AML-193 (cell line): Measurements from ENCODE around the gene CALD1.

Source experiments
- DNase-seq, 2 experiments: peaks; one replicate each; lab custom pipeline; 2025; lab: John Stamatoyannopoulos, UW

Gene CALD1

DNA sequence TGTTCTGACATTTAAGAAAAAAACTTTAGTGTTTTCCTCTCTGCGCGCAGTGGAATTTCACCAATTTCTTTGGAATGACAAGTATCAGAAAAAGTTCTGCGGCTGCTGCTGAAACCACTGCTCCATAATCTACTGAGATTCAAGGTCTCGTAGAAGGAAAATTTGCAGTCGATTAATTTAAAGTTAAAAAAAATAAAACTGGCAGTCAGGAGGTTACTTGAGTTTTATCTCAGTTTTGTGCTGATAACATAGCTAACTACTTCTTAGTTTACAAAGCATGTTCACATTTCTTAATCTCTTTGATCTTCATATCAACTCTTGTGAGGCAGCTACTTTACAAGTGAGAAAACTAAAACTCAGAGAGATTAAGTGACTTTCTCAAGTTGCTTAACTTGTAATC lies 18.2 kb upstream of the CALD1 start:
- DNase-seq, result no peak

DNA sequence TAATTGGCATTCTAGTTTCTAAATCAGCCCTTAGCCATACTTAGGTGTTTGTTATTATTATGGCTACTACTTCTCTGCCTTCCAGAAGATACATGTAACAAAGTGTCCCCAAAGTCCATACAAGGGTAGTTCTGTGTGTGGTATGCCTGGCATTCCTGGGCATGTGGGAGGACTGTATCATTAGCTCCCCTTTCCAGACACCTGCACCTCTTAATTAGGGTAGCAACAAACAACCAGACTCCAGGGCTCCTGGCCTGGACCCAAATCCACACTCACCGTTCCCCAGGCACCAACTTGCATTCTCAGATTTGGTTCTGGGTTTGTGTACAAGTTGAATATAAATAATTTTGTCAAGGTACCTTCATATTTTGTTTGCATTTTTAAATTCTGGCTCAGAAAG lies 15.5 kb upstream of the CALD1 start:
- DNase-seq, result no peak

DNA sequence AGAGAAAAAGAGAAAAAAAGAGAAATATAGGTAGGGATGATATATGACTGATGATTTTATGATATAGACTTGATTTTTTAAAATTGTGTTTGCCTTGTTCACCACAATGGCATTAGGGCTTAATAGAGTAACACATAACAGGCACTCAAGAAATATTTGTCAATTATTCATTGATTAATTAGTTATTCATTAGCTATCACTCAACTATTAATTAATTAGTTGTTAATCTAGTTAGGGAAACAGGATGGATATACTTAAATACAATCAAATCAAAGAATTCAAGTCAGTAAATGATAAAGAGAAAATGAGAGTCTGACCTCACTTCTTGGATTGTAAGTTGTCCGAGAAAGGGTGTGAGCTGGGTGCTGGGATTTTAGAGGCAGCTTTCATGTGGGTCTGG lies 15.1 kb upstream of the CALD1 start:
- no peak for DNase-seq

DNA sequence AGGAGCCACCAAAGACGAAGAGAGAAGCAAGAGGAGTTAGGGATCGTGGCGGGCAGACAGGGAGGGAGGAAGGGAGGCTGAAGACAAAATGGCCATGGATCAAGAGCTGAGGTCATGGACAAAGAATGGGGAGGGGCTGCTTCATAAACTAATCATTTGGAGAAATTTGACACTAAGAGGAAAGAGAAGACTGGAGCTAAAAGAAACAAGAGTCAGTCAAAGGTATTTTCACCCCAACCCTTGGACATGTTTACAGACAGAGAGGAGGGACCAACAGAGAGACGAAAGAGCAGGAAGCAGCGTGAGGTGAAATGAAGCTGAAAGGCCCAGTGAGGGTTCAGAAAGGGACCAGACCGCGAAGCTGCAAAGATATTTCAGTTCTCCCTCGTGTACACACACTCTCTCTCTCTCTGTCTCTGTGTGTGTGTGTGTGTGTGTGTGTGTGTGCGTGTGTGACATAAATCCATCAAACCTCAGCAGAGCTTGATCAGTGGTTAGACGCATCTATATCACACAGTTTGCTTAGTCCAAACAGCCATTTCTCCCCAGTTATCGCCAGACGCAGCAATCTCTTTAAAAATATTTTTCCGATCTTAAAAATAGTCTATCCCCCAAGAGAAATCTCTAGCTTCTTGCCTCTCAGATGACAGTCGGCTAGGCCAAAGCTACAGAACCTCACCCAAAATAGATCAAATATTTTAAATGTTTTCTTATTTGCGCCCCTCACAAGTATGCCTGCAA lies 12.5 kb upstream of the CALD1 start:
- DNase-seq, result no peak

DNA sequence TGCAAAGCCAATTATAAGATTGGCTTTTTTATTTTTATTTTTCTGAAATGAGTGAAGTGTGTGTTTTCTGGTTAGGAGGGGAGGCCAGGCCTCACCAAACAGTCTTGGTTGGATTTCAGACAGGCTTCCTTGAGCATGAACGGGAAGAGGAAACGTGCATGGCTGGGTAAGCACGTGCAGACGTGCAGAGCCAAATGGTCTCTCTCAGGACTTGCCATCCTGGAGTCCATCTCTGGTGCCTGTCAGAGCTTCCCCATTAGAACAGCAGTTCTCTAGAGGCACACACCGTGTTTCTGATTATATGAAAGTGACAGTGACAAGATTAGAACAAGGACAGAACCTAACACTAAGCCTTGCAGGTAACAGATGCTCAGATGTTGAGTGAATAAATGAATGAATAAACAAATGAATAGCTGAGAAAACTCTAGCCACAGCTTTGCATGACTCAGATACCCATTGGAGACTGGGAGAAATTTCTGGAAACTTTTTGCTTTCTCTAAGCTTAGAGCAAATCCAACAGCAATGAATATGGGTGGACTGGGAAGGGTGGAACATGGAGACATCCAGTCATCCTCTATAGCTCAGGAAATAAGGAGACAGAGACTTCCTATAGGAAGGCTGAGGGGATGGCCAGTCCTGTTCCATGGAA lies 11.8 kb upstream of the CALD1 start:
- no peak for DNase-seq

DNA sequence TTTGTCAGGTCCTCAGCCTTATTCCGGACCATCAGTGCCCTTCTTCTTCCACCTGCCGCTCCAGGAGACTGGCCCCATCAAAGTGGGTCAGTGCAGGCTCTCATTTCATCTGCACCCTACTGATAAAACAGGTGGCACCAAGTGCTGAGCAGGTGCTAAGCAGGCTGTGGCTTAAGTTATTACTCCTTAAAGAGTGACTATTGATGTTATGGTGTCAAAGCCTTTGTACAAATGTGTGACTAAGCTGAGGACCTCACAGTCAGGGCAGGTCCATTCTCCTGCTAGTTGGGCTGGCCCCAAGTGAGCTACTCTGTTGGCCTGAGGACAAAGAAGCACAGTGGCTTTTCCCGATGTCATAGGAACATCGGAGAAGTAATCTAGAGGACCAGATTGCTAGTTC lies 11.2 kb upstream of the CALD1 start:
- DNase-seq, result no peak

DNA sequence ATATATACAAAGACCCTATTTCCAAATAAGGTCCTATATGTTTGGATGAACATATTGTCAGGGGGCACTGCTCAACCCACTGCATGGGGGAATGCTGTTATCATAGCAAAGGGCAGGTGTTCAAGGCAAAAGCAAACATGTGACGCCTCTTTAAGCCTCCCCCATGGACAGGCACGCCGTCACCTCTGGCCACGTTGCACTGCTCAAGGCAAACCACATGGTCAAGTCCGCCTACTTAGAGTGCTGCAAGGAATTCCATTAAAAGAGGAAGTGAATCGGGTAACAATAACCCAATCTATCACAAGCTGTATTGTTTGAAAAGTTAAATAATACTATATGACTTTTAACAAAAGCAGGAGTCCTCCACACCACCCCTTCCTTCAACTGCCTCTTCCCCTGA lies 8.8 kb upstream of the CALD1 start:
- no peak for DNase-seq

DNA sequence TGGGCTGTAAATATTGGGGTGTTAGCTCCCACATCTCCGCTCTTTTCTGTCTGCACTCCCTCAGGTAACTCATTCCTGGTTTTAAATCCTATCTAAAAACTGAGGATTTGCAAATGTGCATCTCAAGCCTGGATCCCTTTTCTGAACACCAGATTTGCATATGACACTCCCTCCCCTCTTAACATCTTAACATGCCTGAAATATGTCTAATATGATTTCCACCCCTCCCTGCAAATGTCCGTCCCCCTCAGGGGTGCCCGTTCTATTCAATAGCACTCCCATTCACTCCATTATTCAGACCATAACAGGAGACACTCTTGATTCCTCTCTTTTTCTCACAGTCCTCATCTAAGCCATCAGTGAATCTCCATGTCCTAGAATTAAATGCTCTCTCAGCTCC lies 8.3 kb upstream of the CALD1 start:
- no peak for DNase-seq

DNA sequence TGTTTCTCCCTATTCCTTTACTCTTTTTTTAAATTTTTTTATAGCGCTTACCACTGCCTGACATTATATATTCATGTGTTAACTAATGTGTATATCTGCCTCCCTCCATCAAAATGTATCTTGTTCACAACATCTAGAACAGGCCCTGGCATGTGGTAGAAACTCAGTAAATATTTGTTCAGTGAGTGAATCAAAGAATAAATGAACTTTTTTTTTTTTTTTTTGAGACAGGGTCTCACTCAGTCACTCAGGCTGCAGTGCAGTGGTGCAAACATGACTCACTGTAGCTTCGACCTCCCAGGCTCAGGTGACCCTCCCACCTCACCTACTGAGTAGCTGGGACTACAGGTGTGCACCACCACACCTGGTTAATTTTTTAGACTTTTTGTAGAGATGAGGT lies 7.5 kb upstream of the CALD1 start:
- DNase-seq, result no peak

DNA sequence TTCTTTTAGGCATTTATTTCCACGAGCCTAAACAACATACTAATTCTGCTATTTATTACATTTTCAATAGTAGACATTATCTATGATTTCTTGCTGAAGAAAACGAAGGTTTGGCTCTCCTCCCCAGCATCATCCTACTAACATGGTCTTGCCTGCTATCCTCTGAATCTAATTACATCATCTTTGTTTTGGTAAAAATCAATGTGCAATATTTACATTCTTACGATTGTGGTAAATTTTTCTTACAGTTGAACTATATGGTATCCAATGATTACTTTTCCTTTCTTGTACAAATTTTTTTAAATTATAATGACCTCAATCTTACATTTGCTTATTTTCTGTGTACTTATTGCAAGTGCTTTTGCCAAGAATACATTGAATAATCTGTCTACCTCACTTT lies 7.0 kb upstream of the CALD1 start:
- DNase-seq, result no peak

DNA sequence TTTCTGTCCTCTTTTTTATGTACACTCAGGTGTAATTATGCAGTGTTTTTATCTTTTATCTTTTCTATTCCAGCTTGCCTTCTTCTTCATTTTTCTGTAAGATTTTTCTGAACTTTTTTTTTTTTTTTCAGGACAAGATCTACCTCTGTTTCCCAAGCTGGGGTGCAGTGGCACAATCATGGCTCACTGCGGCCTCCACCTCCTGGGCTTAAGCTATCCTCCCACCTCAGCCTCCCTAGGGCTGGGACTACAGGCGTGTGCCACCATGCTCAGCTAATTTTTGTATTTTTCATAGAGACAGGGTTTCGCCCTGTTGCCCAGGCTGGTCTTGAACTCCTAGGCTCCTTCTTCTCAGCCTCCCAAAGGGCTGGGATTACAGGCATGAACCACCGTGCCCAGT lies 6.3 kb upstream of the CALD1 start:
- DNase-seq, result no peak

DNA sequence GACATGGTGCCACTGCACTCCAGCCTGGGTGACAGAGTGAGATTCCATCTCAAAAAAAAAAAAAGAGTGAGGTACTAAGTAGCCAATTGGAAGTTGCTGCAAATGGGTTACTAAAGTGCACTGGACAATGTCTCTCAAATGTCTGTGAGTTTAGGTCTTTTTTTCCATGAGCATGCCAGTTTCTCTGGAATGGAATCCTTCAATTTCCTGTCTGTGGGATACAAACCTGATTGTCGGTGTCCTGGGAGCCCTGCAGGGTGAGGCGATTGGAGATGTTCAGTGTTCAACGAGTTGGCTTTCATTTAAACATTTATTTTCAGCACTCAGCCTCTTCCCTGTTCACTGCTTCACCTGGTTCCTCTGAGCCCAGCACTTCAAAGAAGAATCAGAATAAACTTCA lies 5.3 kb upstream of the CALD1 start:
- DNase-seq, result no peak

DNA sequence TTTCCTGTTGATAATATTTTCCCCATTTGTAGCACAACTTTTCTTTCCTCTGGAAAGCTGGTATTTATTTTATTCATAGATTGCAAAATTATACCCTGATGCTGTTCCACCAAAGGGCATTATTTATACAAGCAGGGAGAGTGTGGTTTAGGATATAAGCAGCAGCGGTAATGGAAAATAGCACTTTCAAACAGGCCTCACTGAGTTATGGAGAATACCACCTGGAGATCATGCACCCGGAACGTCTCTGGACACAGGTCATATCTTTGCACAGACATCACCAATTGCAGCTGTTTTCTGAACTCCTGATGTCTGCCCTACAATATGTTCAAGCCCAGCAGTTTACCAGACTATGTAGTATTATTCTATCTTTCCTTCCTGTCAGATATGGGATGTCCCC lies 2.0 kb upstream of the CALD1 start:
- DNase-seq, result no peak

DNA sequence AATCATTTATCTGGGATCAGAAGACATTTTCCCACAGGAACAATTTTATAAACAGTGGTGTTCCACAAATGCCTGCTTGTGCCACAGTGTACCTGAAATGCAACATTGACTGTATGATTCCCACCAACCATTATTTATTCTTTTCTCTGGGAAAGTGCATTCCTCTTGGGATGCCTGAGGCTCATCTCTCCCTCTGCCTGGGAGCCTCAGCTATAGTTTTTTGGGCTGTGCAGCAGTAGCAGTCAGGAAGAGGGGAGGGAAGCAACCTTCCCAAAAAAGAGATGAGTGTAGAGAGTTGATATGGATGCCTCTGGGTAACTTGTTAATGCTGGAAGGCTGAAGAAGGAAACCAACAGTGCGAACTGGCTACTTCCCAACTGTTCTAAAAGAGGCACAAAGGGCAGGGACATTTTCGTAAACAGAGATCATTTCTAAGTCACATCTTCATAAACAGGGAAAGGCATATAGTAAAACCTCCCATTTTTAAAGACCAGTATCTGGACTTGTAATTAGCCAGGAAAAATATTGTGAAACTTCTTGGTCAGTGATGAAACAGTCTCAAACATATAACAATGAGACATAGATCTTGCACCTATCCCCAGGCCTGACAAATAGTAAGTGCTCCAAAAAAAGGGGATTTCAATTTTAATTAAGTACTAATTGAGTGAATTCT lies 1.4 kb upstream of the CALD1 start:
- no peak for DNase-seq

DNA sequence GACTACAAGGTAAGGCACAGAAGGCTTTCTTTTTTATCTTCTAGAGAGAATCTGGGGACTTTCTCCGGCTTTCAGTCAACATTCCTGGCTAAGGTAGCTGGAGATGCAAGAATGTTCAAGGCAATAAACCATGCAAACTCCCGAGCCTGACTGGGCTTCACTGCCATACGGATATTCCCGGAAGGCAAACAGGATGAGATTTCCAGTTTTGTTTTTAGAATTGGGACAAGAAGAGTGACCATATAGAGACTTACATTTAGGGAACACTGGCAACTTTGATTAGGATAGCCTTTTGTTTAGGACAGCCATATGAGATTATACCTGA lies 269 bp downstream of the CALD1 start:
- DNase-seq, result no peak

DNA sequence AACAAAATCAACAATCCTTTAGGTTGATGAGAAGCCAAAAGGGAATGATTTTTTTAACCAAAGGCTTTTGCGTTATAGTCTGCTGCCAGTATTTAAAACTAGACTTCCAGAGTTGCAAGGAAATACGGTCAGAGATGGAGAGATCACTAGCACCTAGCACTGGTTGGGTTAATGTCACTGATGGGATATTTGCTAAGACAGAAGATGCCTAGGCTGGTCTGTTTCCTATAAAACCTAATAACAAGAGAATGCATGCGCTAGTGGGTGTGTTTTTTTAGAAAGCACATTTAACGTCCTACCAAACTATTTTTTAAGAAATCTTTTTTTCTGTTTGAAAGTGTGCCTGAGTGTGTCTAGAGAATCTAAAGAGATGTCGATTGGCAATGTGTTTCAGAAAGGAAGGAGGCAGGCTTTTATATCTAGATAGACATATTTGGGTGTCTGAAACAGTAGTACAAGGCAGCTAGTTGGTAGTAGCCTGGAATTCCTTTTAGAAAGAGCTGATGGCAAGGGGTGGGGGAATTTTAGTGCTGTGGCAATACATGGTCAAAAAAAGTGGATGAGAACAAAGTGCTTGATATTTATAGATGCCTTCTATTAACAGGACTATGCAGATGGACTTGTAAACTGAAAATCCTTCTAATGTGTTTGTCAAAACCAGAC lies 863 bp downstream of the CALD1 start:
- DNase-seq, result no peak

DNA sequence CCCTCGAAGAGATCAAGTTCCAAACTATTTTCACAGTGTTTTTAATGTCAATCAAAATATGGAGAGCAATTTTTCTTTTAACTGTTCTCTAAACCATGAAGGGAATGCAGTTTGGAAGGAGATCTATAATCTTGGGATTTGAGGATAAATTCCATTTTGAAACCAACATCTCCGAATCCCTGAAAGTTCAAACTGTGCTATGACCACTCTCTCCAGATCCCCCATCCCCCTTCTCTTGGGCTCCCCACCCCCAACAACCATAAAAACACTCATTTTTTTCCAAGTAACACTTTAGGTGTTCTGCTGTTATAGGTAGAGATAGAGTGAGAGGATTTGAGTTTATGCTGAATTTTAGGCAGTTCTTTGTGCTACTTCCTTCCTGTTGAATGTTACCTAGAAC lies 1.7 kb downstream of the CALD1 start:
- DNase-seq, result no peak

DNA sequence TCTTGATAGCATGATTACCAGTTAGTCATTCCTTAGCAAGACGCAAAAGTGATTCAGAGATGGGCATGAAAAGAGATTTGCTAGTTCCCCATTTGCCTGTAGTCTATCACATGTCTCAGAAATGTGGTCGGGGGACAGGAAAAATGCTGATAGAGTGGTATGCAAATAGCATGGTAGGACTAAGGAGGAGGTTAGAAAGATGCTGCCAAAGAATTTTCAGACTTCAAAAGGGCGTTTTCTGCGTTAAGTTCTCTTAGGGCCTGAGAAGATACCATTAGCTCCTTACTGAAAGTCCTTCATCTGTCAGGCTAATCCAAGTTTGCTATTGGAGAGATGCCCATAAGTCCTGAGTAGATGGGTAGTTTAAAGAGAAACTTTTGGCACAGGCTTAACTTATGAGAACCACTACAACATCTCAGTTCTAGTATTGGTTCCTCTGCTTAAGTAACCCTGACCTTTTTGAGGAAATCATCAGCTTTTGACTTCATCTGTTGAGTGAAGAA lies 2.7 kb downstream of the CALD1 start:
- no peak for DNase-seq

DNA sequence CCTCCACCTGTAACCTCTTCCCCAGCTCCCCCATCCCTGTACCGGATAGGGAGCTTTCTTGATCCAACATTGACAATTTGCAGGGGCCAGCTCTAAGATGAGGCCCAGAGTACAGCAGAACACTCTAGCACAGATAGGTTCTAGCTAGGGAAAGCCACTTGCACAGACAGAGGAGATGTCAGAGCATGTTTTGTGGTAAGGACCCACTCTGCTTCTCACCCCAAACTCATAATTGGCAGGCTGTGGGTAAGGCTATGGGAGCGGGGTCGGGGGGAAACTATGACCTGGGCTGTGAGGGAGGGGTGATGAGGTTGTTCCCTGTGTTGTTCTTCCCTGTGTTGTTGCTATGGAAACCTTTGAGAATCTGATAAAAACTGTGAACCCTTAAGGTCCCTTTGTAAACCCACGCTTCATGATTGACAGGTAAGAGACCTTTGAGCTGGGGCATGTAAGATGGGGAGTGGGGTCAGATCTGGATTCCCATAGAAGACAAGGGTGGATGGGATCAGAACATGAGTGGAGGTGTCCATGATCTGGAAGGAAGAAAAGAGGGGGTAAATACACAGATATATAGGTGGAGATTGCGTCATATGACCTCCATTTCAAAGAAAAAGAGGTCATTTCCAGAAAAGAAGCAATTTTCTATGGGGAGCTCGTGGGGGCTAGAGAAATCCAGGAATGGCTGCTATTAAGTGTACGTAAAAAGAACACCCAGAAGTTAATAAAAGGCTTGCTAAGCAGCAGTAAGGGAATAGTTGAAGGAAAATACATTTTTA lies 4.0 kb downstream of the CALD1 start:
- DNase-seq, result no peak

DNA sequence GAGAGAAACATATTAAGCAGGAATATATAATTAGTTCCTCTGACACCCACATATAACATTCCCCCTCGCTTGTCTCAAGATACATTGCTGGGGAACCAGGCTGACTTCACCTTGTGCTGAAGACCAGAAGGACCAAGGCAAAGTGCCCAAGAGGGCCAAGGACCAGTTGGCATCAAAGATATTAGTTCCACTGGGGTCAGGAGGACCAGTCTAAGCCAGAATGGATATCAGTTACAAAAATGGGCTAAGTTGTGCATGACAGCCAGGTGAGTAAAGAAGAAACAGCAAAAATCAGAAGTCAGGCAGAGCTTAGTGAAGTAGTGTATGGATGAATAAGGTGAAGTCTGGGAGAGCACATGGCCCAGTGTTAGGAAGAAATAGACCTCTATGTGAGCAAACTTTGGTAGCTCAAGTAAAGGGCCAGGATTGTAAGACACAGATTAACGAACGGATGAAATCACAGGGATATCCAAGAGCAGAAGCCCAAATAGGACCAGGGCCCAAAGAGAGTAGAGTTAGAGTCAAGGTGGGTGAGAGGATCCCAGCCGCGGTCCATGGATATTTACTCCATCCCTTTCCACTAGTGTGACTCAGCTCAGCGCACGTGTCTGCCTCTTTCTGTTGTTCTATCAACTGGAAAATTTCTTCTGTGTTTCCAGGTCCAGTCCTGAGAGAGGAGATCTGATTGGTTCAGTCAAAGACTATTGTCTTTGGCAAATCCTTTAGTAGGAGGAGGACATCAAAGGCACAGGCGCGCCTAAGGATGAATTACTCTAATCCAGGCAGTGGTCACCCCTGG lies 5.0 kb downstream of the CALD1 start:
- DNase-seq, result no peak

DNA sequence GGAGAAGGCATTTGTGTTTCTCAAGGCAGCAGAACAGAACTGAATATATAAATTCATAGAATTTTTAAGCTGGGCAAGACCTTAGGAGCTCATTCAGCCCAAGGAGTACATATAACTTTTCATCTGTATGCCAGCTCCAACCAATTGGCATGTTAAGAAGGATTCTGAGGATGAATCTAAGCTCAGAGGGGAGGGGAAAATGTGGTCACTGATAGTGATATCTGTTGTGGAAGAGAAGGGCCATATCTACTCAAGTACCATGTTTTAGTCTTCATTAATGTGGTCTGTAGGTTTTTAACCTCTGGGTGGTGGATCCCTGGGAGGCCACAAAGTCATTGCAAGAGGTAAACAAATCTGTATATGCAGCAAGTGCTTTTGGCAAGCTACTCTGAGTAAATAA lies 6.4 kb downstream of the CALD1 start:
- DNase-seq, result no peak
